ENCODE data around the gene TMPRSS15.

Gene TMPRSS15

DNA sequence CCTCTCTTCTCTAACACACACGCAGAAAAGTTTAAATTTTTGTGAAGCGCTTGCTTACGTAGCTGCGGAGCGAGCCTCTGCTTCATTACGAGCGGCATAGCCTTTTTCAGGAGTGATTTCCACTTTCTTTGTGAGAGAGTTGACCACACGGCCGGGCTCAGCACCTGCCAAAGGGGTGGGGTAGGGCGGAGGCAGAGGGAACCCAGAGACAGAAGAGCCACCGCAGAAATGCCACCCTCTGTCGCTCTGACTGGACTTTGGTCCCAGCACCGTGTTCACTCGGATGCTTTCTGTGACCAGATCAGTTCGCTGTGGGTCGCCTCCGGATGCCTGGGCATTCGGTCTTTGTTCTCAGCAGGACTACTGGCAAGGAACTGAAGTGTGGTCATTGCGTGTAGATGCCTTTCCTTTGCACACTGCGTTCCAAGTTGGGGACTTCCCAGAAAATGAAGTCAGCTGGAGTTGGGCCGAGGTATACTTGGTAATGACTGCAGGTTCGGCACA, 158.1 kb downstream of the TMPRSS15 start:
- DNase-seq (ENCODE audit: low read depth in 2 of 3, low spot score in 1 of 3): no peak

DNA sequence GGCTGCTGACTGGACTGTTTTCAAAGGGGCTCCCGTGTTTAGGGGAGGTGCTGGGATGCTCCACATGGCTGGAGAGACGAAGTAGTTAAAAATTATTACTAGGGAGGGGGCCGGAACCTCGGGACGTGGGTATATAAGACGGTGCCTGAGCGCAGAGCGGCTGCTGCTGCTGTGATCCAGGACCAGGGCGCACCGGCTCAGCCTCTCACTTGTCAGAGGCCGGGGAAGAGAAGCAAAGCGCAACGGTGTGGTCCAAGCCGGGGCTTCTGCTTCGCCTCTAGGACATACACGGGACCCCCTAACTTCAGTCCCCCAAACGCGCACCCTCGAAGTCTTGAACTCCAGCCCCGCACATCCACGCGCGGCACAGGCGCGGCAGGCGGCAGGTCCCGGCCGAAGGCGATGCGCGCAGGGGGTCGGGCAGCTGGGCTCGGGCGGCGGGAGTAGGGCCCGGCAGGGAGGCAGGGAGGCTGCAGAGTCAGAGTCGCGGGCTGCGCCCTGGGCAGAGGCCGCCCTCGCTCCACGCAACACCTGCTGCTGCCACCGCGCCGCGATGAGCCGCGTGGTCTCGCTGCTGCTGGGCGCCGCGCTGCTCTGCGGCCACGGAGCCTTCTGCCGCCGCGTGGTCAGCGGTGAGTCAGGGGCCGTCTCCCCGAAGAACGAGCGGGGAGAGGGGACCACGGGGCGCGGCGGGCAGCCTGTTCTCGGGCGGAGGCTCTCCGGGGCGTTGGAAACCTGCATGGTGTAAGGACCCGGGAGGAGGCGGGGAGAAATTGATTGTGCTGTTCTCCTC, 158.7 kb downstream of the TMPRSS15 start, which contains the start of gene CHODL:
TSS of gene CHODL (plus strand) at position 163 of the 793 bp plus-strand sequence. CDS start at position 554, 391 bp downstream.
- no peak for DNase-seq (ENCODE audit: low read depth in 2 of 3, low spot score in 1 of 3)

DNA sequence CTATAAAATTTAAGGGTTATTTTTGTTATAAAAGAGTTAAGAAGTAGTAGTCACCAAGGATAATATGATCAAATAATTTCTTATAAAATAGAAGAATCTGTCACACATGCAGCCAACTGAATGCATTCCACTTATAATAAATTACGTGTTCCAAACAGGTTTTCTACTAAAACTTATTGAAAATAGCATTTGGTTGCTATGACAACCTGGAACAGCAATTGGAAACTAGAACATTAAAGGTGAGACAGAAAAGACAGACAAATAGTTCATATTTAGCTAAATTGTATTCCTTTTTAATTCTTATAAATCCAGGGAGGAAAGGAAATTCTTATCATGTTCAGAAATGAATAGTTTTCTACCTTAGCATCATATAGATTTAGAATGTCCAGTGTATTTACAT, 168.0 kb downstream of the TMPRSS15 start:
- DNase-seq (ENCODE audit: low read depth in 2 of 3, low spot score in 1 of 3): no peak

DNA sequence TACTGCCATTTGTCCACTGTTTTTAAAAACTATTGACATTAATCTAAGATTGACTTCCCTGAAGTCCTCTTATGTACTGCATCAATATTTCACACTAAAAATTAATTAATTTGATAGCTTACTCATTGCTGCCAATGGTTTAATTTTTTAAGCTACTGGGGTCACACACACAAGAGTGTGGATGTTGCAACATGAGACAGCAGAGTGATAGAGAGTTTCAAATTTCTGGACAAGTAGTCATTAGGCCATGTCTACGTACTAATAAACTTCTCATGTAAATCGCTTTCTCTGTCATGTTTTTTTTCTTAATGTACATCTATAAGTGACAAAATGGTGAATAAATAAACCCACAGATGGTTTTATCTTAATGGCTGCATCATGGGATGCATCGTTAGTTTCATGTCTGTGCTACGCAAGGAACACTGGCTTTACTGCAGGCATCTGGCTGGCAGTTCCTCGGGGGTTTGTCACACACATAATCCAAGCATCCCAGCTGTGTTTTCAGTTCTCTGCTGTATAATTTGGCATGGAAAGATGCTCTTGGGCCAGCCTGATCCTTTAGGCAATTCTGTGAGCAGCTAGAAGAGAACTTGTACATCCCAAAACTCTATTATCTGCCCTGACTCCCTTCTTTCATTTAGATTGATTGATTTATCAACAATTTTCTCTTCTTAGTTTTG, 175.4 kb downstream of the TMPRSS15 start:
- DNase-seq (ENCODE audit: low read depth in 2 of 3, low spot score in 1 of 3): no peak

DNA sequence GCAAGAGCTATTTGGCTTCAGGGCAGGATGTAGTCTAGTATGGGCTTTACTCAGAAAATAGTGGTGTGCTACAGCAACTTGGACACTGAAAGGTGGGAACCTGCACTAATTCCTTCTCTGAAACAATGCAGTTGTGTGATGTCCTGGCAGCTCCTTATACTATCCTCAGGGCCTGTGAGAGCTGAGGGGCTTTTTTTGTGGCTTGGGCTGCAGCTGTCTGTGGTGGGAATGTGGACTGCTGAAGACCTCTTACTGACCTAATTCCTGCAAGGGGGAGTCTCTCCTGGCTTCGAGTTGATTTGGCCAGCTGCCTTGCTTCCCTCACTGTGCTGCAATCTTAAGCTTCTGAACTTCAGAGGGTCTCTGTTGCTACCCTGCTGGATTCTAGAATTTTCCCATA, 181.2 kb downstream of the TMPRSS15 start:
- DNase-seq (ENCODE audit: low read depth in 2 of 3, low spot score in 1 of 3): no peak

DNA sequence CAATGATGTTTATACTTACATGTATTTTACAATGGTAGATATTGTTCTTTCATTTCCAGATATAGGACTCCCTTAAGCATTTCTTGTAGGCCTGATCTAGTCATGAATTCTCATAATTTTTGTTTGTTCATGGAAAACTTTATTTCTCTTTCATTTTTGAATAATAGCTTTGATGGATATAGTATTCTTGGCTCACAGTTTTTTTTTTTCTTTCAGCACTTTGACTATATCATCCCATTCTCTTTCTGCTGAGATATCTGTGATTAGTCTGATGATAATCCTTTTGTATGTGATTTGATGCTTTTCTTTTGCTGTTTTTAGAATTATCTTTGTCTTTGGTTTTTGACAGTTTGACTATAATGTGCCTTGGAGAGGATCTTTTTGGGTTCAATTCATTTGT, 183.1 kb downstream of the TMPRSS15 start:
- DNase-seq (ENCODE audit: low read depth in 2 of 3, low spot score in 1 of 3): no peak
